ENCODE results near the gene RAB40C.

DNA sequence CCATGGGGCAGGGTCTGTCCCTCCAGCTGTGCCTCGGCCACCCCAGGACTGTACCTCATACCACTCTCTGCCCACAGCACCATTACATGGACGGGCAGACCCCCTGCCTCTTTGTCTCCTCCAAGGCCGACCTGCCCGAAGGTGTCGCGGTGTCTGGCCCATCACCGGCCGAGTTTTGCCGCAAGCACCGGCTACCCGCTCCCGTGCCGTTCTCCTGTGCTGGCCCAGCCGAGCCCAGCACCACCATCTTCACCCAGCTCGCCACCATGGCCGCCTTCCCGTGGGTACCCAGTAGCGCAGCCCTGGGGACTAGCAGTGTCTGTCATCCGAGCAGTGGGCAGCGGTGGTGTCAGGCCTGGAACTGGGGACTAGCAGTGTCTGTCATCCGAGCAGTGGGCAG, 83.0 kb downstream of the RAB40C start:
- TF ChIP-seq POLR2AphosphoS5 (IDR thresholded peaks at IDR 0.05; ENCODE audit: low read depth) (no peak), CTCF (IDR thresholded peaks at IDR 0.05; ENCODE audit: insufficient read depth, low read length) (no peak), SPI1 (IDR thresholded peaks at IDR 0.05; ENCODE audit: borderline replicate concordance, low read depth) (no peak)

All from HL-60 (cell line).